HEK293T (cell line): ENCODE results near the gene LGALS7B.
"Not testable (repeated sequence)": the region's sequence is repeated elsewhere in the genome, so short reads cannot be mapped to it uniquely, and the experiment has no call there.

Experiments used
- ARNT ChIP-seq: fragments of 450-650 bp; IDR thresholded peaks from 2 replicates; pipeline ENCODE4 v1.6.1; 2017; ENCODE audit warnings: mild to moderate bottlenecking
- BHLHE40 ChIP-seq: fragments of 450-650 bp; IDR thresholded peaks from 2 replicates; pipeline ENCODE4 v1.6.1; 2016; ENCODE audit warnings: mild to moderate bottlenecking, moderate library complexity, borderline replicate concordance
- CTBP1 ChIP-seq: fragments of 450-650 bp; IDR thresholded peaks from 2 replicates; pipeline ENCODE4 v1.6.1; 2016; ENCODE audit warnings: borderline replicate concordance
- ELF4 ChIP-seq: fragments of 450-650 bp; IDR thresholded peaks from 2 replicates; pipeline ENCODE4 v1.6.1; 2017; ENCODE audit warnings: antibody characterized with exemption
- FOXA1 ChIP-seq: fragments of 450-650 bp; IDR thresholded peaks from 2 replicates; pipeline ENCODE4 v1.6.1; 2016; ENCODE audit warnings: mild to moderate bottlenecking
- FOXK2 ChIP-seq: fragments of 450-650 bp; IDR thresholded peaks from 2 replicates; pipeline ENCODE4 v1.6.1; 2016; ENCODE audit warnings: mild to moderate bottlenecking
- FOXM1 ChIP-seq: fragments of 450-650 bp; IDR thresholded peaks from 2 replicates; pipeline ENCODE4 v1.6.1; 2017; ENCODE audit warnings: mild to moderate bottlenecking, borderline replicate concordance
- HDGF ChIP-seq: fragments of 450-650 bp; IDR thresholded peaks from 2 replicates; pipeline ENCODE4 v1.6.1; 2017; ENCODE audit warnings: antibody characterized with exemption, borderline replicate concordance
- LEF1 ChIP-seq: fragments of 450-650 bp; IDR thresholded peaks from 2 replicates; pipeline ENCODE4 v1.6.1; 2017; ENCODE audit warnings: mild to moderate bottlenecking, borderline replicate concordance
- NFRKB ChIP-seq: fragments of 450-650 bp; IDR thresholded peaks from 2 replicates; pipeline ENCODE4 v1.6.1; 2016; ENCODE audit warnings: mild to moderate bottlenecking, moderate library complexity
- PKNOX1 ChIP-seq: fragments of 450-650 bp; IDR thresholded peaks from 2 replicates; pipeline ENCODE4 v1.6.1; 2016
- SP1 ChIP-seq: fragments of 450-650 bp; IDR thresholded peaks from 2 replicates; pipeline ENCODE4 v1.6.1; 2017
- SUZ12 ChIP-seq: fragments of 450-650 bp; IDR thresholded peaks from 2 replicates; pipeline ENCODE4 v1.6.1; 2016; ENCODE audit warnings: mild to moderate bottlenecking
- TARDBP ChIP-seq: fragments of 450-650 bp; IDR thresholded peaks from 2 replicates; pipeline ENCODE4 v1.6.1; 2016

GRCh38 chr19:38754196-38754595, 34.8 kb upstream of the LGALS7B start:
- TF ChIP-seq NFRKB, FOXM1, FOXK2, SP1, BHLHE40, HDGF, SUZ12, LEF1, ARNT, FOXA1, ELF4, PKNOX1, TARDBP, CTBP1: not testable (repeated sequence)
